Measurements from ENCODE around the gene GCSH.

GCSH gene

DNA sequence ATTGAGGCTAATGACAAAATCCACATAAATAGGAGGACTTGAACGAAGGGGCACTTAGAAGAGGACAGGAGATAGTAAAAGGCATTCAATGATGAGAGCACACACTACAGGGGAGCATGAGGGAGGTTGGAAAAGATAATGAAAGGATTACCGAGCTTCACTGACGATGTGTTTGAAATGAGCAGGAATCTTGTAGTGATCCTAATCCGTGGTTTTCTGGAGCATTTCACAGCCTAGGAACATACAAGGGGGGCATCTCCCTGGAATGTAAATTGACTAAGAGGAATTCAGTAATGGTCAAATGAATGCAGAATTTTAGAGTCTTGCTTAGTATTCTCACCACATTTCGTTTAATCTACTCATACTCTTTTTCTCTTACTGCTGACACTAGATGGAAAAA lies 55.4 kb downstream of the GCSH start:
- DNase-seq = no peak

DNA sequence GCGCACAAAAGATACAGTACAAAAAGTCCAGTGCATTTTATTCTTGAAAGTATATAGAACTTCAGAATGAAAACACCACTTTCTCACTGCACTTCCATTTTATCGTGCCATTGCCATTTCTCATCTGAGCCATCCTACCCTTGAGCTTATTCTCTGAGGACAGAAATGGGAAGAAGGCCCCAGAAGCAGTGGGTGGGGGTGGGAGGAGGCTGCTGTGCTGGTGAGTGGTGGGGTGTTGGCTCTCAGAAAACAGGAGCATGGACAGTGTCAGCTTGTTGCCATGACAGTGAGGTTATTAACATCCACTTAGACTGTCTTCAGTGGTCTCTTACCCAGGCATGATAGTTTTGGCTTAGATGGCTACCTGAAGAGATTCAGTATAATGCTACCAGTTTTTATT lies 56.1 kb downstream of the GCSH start:
- DNase-seq = no peak

- DNase-seq = peak; percentile 76
These were observed 59.3 kb downstream of the GCSH start for GRCh38 chr16:81036751-81037350.

GRCh38 chr16:81035975-81036750 lies 60.0 kb downstream of the GCSH start:
- peak; percentile 46 for DNase-seq

- DNase-seq = peak; percentile 89
These were observed 60.7 kb downstream of the GCSH start, which contains the start of gene ATMIN for GRCh38 chr16:81035398-81035974. TSS of gene ATMIN (plus strand) at chr16:81035842. CDS start at chr16:81035871, 29 bp downstream.
